ENCODE results near the gene POLE. TPM values are rescaled to one million over a fixed set of nuclear protein-coding genes. Genes with fewer than 3 reads are reported as not detected.

POLE gene
- total and polyA plus RNA-seq, 8 donors, result 29.2 to 60.5 (median 56.0) TPM

DNA sequence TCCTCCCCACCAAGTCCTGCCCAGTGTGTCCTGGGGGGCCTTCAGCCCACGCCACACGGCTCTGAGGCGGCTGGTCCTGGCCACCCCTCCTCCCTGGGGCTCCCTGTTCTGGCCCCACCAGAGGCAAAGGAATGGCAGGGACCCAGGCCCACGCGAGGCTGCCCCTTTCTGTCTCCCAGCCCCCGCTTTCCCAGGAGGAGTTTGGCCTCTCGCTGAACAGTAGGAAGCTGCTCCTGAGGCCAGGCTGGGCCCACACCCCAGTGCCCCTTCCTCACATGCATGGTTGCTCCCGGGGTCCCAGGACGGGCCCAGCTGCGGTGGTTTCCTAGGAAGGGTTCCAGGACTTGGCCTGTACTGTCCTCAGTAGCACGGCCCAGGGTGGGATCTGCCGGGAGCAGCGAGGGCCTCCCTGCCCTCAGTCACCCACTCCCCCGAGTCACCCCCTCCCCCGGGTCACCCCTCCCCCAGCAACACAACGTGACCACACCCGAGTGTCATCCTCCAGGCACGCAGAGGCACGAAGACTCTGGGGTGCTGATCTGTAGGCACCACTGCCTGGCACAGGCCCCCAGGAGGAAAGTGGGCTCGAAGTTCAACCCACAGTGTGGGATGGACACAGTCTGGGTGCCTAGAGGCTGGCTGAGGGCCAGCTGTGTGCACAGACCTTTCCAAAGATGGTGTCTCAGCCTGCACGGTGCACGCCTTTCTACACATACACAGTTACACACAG lies 109.8 kb downstream of the POLE start:
- H3K4me1 ChIP-seq, result peaks cover 0 to 4% of the 10 kb centered on the region in 2 donors
- no peaks in the 10 kb centered on the region for H3K9me3 ChIP-seq
- no peak for DNase-seq
- no peak for TF ChIP-seq CTCF (IDR thresholded peaks at IDR 0.05)
- H3K36me3 ChIP-seq, result peaks cover 0 to 56% of the 10 kb centered on the region in 2 donors
- H3K27ac ChIP-seq, result no peak overlapping the region
- H3K27me3 ChIP-seq, result no peaks in the 10 kb centered on the region
- H3K4me3 ChIP-seq, result no peak overlapping the region
- no peak for ATAC-seq
- intact Hi-C loops (cut with DNase I), result no loop called here

- no peak for DNase-seq
- peaks cover 0 to 53% of the 10 kb centered on the region in 2 donors for H3K36me3 ChIP-seq
- no peak for TF ChIP-seq CTCF (IDR thresholded peaks at IDR 0.05)
- no peak overlapping the region for H3K27ac ChIP-seq
- H3K4me1 ChIP-seq, result peaks cover 0 to 4% of the 10 kb centered on the region in 2 donors
- intact Hi-C loops (cut with DNase I), result no loop called here
- H3K4me3 ChIP-seq, result no peak overlapping the region
- no peaks in the 10 kb centered on the region for H3K27me3 ChIP-seq
- ATAC-seq, result no peak
- H3K9me3 ChIP-seq, result no peaks in the 10 kb centered on the region
Observed at GRCh38 chr12:132576701-132577100, 110.4 kb downstream of the POLE start.

DNA sequence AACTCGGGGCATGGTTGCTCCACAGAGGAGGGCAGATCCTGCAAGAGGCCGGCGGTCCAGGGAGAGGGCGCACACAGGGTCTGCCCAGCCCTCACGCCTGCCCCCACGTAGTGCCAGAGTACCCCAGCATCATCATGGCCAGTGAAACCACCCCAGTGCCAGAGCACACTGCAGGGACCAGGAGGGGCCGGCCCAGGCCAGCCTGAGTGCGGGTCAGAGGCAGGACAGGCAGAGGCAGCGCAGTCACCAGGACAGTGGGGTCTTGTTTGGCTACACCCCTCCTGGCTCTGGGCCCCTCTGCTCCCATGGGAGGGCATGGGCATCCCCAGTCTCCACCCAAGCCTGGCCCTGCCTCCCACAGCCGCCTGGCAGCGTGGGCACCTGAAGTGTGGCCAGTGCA lies 111.5 kb downstream of the POLE start:
- Histone ChIP-seq H3K27ac (no peak overlapping the region), H3K36me3 (peaks cover 0 to 62% of the 10 kb centered on the region in 2 donors), H3K9me3 (no peaks in the 10 kb centered on the region), H3K4me1 (peaks cover 0 to 4% of the 10 kb centered on the region in 2 donors), H3K4me3 (no peak overlapping the region), H3K27me3 (no peaks in the 10 kb centered on the region)
- intact Hi-C loops (cut with DNase I), result no loop called here
- DNase-seq, result no peak
- no peak for ATAC-seq
- TF ChIP-seq CTCF (IDR thresholded peaks at IDR 0.05), result no peak

DNA sequence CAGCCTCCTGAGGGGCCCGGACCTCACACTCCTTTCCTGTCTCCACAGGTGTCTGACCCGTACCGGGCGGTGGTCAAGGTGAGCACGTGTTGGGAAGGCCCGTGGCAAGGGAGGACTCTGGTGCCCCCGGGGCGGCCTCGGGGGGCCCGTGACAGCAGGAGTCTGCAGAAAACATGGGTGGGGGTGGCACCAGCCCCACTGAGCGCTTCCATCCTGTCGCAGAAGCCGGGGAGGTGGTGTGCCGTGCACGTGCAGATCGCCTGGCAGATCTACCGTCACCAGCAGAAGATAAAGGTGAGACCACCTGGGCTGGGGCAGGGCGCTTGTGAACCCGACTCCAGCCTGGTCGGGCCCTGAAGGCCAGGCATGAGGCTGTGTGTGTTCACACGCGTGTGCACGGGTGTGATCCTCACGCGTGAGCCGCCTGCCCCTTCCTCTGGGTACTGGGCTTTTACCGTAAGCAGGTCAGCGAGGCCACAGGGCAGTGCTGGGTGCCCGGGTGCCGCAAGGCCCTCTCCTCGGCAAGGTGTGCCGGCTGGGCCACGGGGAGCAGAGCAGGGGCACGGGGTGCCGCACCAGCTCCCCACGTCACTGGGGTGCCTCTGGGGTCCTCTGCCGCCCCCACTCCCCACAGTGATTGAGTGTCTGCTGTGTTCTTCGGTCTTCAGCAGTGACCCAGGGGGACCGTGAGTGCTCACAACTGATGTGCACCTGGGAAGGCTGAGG lies 112.7 kb downstream of the POLE start:
- Histone ChIP-seq H3K4me1 (peaks cover 0 to 2% of the 10 kb centered on the region in 2 donors), H3K9me3 (no peaks in the 10 kb centered on the region), H3K4me3 (no peak overlapping the region), H3K36me3 (peaks cover 0 to 74% of the 10 kb centered on the region in 2 donors), H3K27ac (no peak overlapping the region), H3K27me3 (no peaks in the 10 kb centered on the region)
- TF ChIP-seq CTCF (IDR thresholded peaks at IDR 0.05), result no peak
- intact Hi-C loops (cut with DNase I), result no loop called here
- ATAC-seq, result no peak
- DNase-seq, result no peak

Small RNA genes lying within 50 kb of the gene (microRNA-seq; reads per million reads assigned to microRNA genes)
- 0.50 to 0.68 reads per million in 2 donors for gene MIR6763

Other genes with a start within 250 kb of the POLE start
- gene FBRSL1, start 197.2 kb downstream of the POLE start, total RNA-seq, result 10 to 100 TPM; 44.7 to 49.4 TPM
- 100 to 1,000 TPM in 2 of 6 donors, 10 to 100 TPM in 4; 58.7 to 113 (median 91.9) TPM for gene FBRSL1, start 197.2 kb downstream of the POLE start, polyA plus RNA-seq (ENCODE audit: insufficient read length in 6 of 6)
- 1 to 10 TPM in 1 of 2 donors, under 1 TPM in 1; 0.84 to 1.6 TPM for gene LRCOL1, start 76.8 kb downstream of the POLE start, total RNA-seq
- 1 to 10 TPM in 5 of 6 donors, under 1 TPM in 1; 0.63 to 2.2 (median 1.4) TPM for gene LRCOL1, start 76.8 kb downstream of the POLE start, polyA plus RNA-seq (ENCODE audit: insufficient read length in 6 of 6)
- not detected for gene P2RX2, start 68.6 kb downstream of the POLE start, total RNA-seq
- gene P2RX2, start 68.6 kb downstream of the POLE start, polyA plus RNA-seq (ENCODE audit: insufficient read length in 6 of 6), result 10 to 100 TPM in 2 of 6 donors, 1 to 10 TPM in 4; 4.2 to 10.9 (median 5.3) TPM
- 10 to 100 TPM; 16.6 to 21.7 TPM for gene PXMP2, start 245 bp upstream of the POLE start, total RNA-seq
- 10 to 100 TPM; 36.5 to 57.1 (median 47.3) TPM for gene PXMP2, start 245 bp upstream of the POLE start, polyA plus RNA-seq (ENCODE audit: insufficient read length in 6 of 6)
- gene PGAM5, start 23.5 kb upstream of the POLE start, total RNA-seq, result 10 to 100 TPM; 24.7 to 37.4 TPM
- gene PGAM5, start 23.5 kb upstream of the POLE start, polyA plus RNA-seq (ENCODE audit: insufficient read length in 6 of 6), result 10 to 100 TPM; 13.6 to 19.5 (median 16.3) TPM
- gene ANKLE2, start 74.5 kb upstream of the POLE start, total RNA-seq, result 10 to 100 TPM; 59.3 to 84.9 TPM
- 10 to 100 TPM; 70.9 to 83.9 (median 78.1) TPM for gene ANKLE2, start 74.5 kb upstream of the POLE start, polyA plus RNA-seq (ENCODE audit: insufficient read length in 6 of 6)
- gene GOLGA3, start 141.5 kb upstream of the POLE start, total RNA-seq, result 10 to 100 TPM; 81.0 to 82.6 TPM
- gene GOLGA3, start 141.5 kb upstream of the POLE start, polyA plus RNA-seq (ENCODE audit: insufficient read length in 6 of 6), result 10 to 100 TPM; 40.6 to 54.6 (median 42.3) TPM
- gene CHFR, start 200.3 kb upstream of the POLE start, total RNA-seq, result 10 to 100 TPM; 42.2 to 62.6 TPM
- 10 to 100 TPM; 21.0 to 34.3 (median 24.5) TPM for gene CHFR, start 200.3 kb upstream of the POLE start, polyA plus RNA-seq (ENCODE audit: insufficient read length in 6 of 6)